Fibroblast of lung (primary cell): ENCODE measurements around the gene EMC7.
"Not testable (repeated sequence)": the region's sequence is repeated elsewhere in the genome, so short reads cannot be mapped to it uniquely, and the experiment has no call there.

ENCODE experiments used
- CTCF ChIP-seq, 2 donors: IDR thresholded peaks in 1 of 2; conservative IDR thresholded peaks in 1 of 2; 1 replicate in 1 of 2; 2 replicates in 1 of 2; pipeline ENCODE4 v1.5.1; 2011 to 2012; ENCODE audit warnings: low read length in 2 of 2, control low read depth in 1 of 2, inconsistent platforms in 1 of 2, low read depth in 1 of 2, mild to moderate bottlenecking in 1 of 2
- EZH2 ChIP-seq: IDR thresholded peaks from 2 replicates; pipeline ENCODE4 v1.5.1; 2012; ENCODE audit warnings: low read length, control low read depth, mild to moderate bottlenecking; ENCODE audit errors: missing control alignments

DNA sequence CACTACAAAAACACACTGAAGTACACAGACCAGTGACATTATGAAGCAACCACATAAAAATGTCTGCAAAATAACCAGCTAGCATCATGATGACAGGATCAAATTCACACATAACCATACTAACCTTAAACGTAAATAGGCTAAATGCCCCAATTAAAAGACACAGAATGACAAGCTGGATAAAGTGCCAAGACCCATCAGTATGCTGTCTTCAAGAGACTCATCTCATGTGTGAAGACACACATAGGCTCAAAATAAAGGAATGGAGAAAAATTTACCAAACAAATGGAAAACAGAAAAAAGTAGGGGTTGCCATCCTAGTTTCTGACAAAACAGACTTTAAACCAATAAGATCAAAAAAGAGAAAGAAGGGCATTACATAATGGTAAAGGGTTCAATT lies 51.3 kb downstream of the EMC7 start:
- not testable (repeated sequence) for TF ChIP-seq CTCF (conservative IDR thresholded peaks at IDR 0.05 in 1 of 2, IDR thresholded peaks at IDR 0.05 in 1 of 2; ENCODE audit: low read depth in 1 of 2, low read length in 2 of 2); EZH2
